ENCODE data around the gene LHX3. TPM values are rescaled to one million over a fixed set of nuclear protein-coding genes. Genes with fewer than 3 reads are reported as not detected.

The LHX3 gene
- total and polyA plus RNA-seq, 2 donors (not counting 1 experiment from before 2014, with no cell fraction given): 0.07 to 0.30 TPM

- intact Hi-C loops (cut with micrococcal nuclease): loop anchor here (1.0 to 10.0 kb wide), 5 partner anchors 20 to 280 kb away; partner anchors contain the start of genes DNLZ, SNAPC4, TMEM250 and UBAC1
Measured at GRCh38 chr9:136244969-136245218, 40.0 kb upstream of the LHX3 start.

More at GRCh38 chr9:136244969-136245218, 40.0 kb upstream of the LHX3 start:
- ChIA-PET CTCF (interaction anchor here (1.3 to 8.5 kb wide), 2 partner anchors 19 to 75 kb away, joined by 4 to 102 read pairs; no protein-coding TSS in a partner anchor), POLR2A (interaction anchor here (0.7 kb wide), 1 partner anchor 29 kb away, joined by 3 read pairs; no protein-coding TSS in a partner anchor)
- Histone ChIP-seq H3K36me3 (replicated peaks in 1 of 2; ENCODE audit: control extremely low read depth in 1 of 2, control insufficient read depth in 1 of 2, extremely low read depth in 1 of 2, insufficient read depth in 2 of 2, low read length in 1 of 2) (peaks cover 2 to 15% of the 10 kb centered on the region in 2 experiments), H4K20me1 (ENCODE audit: control insufficient read depth, insufficient read depth, low read length, poor library complexity, severe bottlenecking) (peaks cover 34% of the 10 kb centered on the region), H3K27me3 (replicated peaks in 1 of 4; ENCODE audit: control extremely low read depth in 1 of 4, control insufficient read depth in 3 of 4, insufficient read depth in 4 of 4, low read length in 3 of 4) (no peaks in the 10 kb centered on the region), H3K27ac (ENCODE audit: low read length in 2 of 2) (peak overlapping the region; percentile 70 to 83), H3K9ac (ENCODE audit: low read length) (peak overlapping the region; percentile 88), H2AFZ (ENCODE audit: insufficient read depth, low read depth, low read length, poor library complexity, severe bottlenecking) (peak overlapping the region; percentile 40), H3K9me3 (ENCODE audit: control extremely low read depth in 1 of 3, control insufficient read depth in 2 of 3, insufficient read depth in 1 of 3, low read length in 2 of 3) (no peaks in the 10 kb centered on the region), H3K4me2 (replicated peaks; ENCODE audit: low read depth, low read length, poor library complexity, severe bottlenecking) (peak overlapping the region; percentile 86), H3K4me1 (ENCODE audit: control insufficient read depth in 2 of 2, insufficient read depth in 2 of 2, low read length in 2 of 2) (peaks cover 50 to 56% of the 10 kb centered on the region in 2 donors), H3K4me3 (ENCODE audit: control extremely low read depth in 1 of 5, extremely low read depth in 1 of 5, insufficient read depth in 1 of 5, low read depth in 2 of 5, low read length in 4 of 5) (peak overlapping the region; percentile 66 to 97 (median 90)), H3K79me2 (ENCODE audit: control insufficient read depth, insufficient read depth, low read length) (peaks cover 46% of the 10 kb centered on the region)
- Mint-ChIP-seq H3K4me1 (peaks cover 56% of the 10 kb centered on the region), H3K27ac (peak overlapping the region; percentile 90), H3K9me3 (ENCODE audit: insufficient read depth) (no peaks in the 10 kb centered on the region), H3K27me3 (no peaks in the 10 kb centered on the region), H3K4me3 (peak overlapping the region; percentile 94)
- 0% methylated on average over 6 of the region's 6 CpGs for WGBS (ENCODE audit: insufficient coverage)
- no peak for DNase-seq
- ATAC-seq (ENCODE audit: low read depth): no peak
- TF ChIP-seq CTCF (IDR thresholded peaks at IDR 0.05) (no peak), EZH2 (IDR thresholded peaks at IDR 0.05; ENCODE audit: borderline replicate concordance, insufficient read depth, low read depth, low read length, poor library complexity, severe bottlenecking) (no peak)

All from B cell (primary cell).